Stimulated activated CD4-positive, alpha-beta T cell treated with anti-CD3 and anti-CD28 coated beads, Interleukin-15, amount 100 ng/mL, for 24 hours (primary cell): ENCODE results near the gene CNIH1.
"Not testable (repeated sequence)": the region's sequence is repeated elsewhere in the genome, so short reads cannot be mapped to it uniquely, and the experiment has no call there.

Experiments
- DNase-seq: peaks from one replicate; pipeline ENCODE4 v3.0.0-alpha.2; 2020

The CNIH1 gene

DNA sequence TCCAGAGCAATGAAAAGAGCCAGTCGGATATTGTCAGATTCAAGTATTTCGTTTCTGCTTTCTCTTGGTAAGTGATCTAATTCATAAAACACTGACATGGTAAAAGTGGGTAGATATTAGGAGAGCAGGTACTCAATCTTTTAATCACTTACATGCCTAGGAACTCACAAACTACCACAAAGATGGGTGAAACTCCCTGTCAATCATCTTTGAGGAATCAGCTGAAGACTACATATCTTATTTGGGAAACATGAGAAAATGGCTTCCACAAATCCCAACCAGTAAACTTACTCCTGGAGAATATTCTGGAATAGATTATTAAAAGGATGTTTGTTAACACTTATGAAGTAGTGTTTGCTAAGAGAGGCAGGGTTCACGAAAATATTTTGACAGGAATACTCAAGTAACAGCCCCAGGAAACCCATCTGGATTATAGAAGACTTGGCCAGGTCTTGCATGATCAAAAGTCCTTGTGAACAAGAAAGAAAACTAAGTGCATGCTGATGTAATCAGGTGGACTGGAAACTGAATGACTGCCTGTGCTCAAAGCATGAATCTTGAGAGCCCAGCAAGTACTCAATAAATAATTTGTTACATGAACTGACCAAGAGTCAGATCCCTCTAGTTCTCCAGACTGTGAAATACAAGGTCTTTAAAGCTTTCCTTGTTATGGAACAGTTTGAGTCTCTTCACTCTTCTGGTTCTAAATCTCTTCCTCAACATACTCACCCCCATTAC lies 15.5 kb downstream of the CNIH1 start:
- DNase-seq = no peak

DNA sequence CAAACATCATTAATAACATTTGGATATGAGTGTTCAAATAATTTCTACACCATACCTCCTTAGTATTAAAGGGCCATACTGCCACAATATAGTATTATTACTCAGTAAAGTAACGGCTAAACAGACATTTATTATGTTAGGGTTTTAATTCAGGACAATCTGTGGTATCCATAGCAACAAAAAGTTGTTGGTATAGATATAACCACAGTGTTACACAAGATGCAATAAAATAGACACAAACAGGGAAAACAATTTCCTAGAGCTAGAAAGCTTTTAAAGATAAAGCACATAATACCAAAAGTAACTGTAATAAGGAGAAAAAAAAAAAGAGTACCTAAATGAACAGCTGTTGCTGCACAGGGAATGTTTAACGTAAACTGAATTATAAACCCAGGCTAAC lies 16.1 kb downstream of the CNIH1 start:
- no peak for DNase-seq

DNA sequence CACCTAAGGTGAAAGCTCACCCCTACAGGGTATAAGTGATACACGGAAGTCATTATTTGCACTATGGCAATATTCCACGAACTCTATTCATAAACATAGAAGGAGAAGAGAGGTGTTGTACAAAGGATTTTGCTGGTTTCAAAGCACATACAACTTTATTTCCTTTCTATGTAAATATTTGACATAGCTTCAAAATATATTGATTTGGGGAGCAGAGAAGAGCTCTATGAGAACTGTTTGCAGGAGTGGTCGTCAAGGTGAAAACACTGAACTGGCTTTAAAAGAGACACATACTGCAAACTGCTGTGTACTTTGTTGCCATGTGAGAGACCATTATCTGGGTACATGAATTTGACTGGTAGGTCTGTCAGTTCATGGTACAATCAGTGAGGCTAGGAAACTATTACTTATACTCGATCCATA lies 16.7 kb downstream of the CNIH1 start:
- no peak for DNase-seq

DNA sequence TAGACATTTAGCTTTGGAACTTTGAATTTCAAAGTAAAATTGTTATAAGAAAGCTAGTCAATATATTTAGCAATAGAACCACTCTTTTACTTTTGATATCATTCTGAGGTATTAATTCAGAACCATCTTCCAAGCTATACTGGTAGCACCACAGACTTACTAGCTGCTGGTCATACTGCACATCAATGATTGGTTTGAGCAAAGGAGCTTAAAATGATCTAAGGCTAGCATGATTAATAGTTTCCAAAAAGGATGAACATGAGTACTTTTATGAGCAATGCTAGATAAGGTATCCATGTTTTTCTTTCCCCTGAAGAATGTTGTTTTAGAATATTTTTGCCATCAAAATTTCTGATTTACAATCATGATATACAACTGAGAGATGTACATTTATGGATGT lies 17.2 kb downstream of the CNIH1 start:
- no peak for DNase-seq

DNA sequence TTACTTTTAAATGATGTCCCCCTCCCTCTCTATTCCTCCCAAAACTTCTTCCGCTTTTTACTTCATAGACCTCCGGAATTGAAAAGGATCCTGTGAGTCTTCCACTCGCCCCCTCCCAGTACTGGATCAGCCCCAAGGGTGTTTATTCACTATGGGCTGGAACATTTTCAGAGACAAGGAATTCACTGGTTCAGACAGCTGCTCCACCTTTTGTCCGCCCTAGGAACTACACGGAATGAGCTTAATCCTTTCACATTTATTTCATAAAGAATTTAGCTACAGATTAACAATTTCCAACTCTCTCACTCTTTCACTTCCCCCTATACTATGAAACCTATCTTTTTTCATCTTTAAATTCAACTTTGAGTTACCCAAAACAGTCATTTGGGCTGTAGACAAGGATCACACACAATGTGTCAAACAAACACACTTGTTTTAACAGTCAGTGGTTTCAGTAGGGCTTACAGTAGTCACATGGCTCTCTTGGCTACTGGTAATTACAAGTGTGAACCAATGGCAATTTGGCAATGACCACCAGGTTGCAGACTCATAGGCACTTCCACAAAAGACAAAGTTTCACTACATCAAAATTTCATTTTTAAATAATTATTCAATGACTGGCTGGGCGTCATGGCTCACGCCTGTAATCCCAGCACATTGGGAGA lies 20.6 kb downstream of the CNIH1 start:
- peak; percentile 17 for DNase-seq

DNA sequence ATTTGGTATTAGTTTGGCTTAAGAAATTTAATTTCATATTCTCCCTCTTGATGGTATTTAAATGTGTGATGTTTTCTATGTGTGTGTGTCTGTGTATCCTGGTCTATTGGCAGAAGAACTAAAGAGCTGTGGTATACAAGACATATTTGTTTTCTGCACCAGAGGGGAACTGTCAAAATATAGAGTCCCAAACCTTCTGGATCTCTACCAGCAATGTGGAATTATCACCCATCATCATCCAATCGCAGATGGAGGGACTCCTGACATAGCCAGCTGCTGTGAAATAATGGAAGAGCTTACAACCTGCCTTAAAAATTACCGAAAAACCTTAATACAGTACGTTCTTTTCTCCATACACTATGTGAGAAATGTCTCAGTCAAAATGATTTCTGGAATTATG lies 29.8 kb downstream of the CNIH1 start:
- no peak for DNase-seq

DNA sequence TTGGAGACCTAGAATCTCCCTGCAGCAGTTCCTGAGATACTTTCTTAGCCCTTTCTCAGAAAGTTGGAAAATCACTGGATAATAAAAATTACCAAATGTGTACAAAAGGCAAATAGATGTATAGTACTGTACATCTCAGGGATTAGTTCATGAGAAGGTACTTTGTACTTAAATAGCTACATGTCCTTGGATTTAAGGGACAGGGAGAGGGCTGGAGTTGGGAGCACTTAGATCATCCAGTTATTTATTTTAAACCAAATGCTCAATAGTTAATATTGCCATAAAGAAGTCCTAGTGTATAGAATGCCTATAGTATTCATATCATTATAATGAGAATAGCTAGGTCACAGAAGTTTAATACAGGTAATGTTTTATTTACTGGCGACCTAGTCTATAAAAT lies 31.0 kb downstream of the CNIH1 start:
- DNase-seq = no peak

DNA sequence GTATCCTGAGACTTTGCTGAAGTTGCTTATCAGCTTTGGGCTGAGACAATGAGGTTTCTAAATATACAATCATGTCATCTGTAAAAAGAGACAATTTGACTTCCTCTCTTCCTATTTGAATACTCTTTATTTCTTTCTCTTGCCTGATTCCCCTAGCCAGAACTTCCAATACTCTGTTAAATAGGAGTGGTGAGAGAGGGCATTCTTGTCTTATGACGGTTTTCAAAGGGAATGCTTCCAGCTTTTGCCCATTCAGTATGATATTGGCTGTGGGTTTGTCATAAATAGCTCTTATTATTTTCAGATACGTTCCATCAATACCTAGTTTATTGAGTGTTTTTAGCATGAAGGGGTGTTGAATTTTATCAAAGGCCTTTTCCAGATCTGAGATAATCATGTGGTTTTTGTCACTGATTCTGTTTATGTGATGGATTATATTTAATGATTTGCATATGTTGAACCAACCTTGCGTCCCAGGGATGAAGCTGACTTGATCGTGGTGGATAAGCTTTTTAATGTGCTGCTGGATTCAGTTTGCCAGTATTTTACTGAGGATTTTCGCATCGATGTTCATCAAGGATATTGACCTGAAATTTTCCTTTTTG lies 37.7 kb downstream of the CNIH1 start:
- DNase-seq = not testable (repeated sequence)

DNA sequence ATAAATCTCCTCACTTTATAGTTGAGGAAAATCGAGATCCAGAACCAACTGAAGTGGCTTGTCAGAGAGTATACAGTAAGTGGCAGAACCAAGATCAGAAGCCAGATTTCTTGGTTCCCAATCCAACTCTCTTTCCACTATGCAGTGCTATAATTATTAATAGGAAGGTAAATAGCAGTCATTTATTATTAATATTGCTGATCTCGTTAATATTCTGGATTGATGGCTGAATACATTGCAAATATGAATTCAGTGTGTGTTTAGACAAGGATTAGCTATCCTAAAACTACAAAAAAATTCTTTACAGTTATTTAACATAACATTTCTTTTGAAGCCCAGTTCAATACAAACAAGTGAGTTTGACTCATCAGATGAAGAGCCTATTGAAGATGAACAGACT lies 41.6 kb downstream of the CNIH1 start:
- DNase-seq = no peak

DNA sequence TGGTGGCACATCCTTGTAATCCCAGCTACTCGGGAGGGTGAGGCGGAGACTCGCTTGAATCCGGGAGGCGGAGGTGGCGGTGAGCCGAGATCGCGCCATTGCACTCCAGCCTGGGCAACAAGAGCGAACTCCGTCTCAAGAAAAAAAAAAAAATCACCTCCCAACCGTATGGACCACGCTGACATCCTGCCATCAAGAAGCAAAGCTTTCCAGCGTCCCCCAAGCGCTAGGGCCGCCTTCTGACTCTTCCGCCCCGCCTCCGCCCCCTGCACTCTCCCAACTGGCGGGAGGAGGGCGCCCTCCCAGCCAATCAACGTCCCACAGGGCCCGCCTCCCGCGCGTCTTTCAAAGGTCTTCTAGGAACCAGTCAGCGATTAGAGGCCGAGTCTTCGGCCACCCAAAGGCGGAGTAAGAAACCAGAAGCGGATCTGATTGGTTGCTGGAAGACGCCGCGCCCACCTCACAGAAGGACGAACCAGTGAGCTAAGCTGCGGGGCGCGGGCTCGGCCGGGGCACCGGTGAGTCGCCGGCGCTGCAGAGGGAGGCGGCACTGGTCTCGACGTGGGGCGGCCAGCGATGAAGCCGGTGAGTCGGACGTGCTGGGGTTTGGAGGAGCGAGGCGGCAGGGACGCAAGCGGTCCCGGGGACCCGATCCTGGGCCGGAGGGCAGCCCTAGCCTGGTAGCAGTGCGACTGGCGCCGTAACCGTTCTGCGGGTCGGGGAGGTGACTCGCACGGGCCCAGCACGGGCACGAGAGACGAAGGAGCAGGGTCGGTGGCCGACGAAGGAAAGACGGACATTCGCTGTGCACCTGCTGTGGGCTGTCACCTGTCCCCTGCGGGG lies 44.5 kb downstream of the CNIH1 start, which contains the start of gene CDKN3:
CDKN3 (plus strand) TSS at position 515 of the 843 bp plus-strand sequence; CDS start at position 577, 62 bp downstream.
- peak; percentile 98 for DNase-seq

DNA sequence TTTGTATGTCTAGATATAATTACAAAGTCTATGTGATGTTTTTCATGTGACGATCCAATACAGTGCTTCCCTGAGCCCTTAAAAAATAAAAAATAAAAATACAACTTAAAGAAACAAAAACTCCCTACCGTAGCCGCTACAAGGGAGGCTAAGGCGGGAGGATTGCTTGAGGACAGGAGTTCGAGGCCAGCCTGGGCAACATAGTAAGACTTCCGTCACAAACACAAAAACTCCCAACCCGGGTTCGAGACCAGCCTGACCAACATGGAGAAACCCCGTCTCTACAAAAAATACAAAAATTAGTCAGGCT lies 45.0 kb downstream of the CNIH1 start:
- DNase-seq = no peak

DNA sequence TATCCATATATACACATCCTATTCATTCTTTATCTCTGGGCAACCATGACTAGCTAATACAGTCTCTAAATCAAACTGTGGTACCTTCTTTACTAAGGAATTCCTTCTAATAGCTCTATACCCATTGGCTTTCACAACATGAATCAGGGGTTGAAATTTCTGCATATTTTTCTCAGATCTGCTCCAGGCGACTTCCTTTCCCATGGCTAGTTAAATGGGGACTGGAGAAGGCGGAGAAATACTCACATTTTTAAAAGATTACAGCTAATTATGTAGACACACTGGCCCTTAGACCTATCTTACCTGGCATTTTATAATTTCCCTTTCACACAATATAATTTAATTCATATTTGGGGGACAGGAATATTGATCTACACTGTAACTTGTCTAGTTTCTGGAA lies 45.5 kb downstream of the CNIH1 start:
- no peak for DNase-seq

DNA sequence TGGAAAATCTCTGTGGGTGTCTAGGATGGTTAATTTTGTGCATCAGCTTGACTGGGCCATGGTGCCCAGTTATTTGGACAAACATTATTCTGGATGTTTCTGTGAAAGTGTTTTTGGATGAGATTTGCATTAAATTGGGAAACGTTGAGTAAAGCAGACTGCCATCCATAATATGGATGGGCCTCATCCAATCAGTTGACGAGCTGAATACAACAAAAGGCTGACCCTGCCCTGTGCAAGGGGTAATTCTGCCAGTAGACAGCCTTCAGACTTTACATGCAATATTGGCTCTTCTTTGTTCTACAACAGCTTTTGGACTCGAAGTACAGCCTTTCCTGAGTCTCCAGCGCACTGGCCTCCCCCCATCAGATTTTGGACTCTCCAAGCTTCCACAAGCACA lies 45.9 kb downstream of the CNIH1 start:
- DNase-seq = no peak

DNA sequence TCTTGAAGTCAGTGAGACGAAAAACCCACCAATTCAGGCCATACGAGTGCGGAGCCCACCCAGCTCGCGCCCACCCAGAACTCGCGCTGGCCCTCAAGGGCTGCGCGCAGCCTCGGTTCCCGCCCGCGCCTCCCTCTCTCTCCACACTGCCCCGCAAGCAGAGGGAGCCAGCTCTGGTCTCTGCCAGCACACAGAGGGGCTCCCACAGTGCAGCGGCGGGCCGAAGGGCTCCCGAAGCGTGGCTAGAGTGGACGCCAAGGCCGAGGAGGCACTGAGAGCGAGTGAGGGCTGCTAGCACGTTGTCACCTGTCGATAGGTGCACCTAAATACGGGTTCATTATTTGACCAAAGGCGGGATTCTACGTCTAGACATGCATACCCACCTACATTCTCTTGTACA lies 46.6 kb downstream of the CNIH1 start:
- DNase-seq = no peak

DNA sequence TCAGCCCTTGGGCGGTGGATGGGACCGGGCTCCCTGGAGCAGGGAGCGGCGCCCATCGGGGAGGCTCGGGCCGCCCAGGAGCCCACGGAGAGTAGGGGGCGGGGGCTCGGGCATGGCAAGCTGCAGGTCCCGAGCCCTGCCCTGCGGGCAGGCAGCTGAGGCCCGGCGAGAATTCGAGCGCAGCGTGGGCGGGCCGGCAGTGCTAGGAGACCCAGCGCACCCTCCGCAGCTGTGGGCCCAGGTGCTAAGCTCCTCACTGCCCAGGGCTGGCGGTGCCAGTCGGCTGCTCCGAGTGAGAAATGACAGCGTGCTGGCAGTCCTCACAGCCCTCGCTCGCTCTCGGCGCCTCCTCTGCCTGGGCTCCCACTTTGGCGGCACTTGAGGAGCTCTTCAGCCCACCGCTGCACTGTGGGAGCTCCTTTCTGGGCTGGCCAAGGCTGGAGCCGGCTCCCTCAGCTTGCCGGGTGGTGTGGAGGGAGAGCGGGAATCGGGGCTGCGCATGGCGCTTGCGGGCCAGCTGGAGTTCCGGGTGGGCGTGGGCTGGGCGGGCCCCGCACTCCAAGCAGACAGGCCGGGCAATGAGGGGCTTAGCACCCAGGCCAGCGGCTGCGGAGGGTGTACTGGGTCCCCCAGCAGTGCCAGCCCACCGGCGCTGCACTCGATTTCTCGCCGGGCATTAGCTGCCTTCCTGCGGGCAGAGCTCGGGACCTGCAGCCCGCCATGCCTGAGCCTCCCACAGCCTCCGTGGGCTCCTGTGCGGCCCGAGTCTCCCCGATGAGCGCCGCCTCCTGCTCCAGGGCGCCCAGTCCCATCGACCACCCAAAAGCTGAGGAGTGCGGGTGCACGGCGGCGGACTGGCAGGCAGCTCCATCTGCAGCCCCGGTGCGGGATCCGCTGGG lies 47.9 kb downstream of the CNIH1 start:
- not testable (repeated sequence) for DNase-seq

DNA sequence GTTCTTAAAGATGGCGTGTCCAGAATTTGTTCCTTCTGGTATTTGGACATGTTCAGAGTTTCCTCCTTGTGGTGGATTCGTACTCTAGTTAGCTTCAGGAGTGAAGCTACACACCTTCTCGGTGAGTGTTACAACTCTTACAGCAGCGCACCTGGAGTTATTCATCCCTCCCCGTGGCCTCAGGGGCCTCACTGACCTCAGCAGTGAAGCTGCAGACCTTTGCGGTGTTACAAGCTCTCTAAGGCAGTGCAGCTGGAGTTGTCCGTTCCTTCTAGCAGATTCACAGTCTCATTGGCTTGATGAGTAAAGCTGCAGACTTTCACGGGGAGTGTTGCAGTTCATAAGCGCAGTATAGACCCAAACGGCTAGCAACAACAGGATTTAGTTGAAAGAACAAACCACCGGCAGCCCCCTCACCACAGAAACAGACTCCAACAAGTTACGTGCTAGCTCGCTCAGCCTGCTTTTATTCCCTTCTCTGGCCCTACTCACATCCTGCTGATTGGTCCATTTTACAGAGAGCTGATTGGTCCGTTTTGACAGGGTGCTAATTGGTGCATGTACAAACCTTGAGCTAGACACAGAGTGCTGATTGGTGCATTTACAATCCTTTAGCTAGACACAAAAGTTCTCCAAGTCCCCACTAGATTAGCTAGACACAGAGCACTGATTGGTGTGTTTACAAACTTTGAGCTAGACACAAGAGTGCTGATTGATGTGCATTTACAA lies 48.9 kb downstream of the CNIH1 start:
- no peak for DNase-seq

DNA sequence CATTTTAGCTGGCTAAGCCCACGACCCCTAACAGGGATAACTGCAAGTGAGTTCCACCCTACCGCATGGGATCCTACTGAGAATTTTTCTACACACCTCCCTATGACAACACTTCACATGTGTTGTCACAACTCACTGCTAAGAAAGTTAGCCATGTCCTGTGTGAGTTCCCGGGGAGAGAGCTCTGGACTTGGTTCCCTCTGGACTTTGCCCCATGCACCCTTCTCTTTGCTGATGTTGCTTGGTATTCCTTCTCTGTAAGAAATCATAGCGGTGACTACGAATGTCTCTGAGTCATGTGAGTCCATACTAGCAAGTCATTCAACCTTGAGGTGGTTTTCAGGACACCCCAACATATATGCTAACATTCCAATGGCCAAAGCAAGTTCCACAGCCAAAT lies 53.8 kb downstream of the CNIH1 start:
- DNase-seq = no peak

DNA sequence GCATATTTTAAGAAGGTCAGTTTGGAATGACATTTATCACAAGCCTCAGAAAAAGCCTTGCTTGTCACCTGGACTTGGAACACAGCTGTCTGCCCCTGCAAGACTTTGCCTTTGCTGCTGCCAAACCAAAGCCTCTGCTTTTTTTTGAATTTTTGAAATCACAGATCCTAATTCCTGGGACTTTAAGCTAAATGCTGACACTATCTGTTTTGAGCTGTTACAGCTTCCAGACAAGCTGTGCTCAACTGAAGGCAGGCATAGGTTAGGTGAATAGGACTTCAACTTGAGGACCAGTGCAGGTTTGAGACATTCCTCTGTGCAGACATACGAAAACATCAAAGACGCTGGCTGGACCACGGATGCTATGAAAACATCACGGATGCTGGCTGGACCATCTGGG lies 55.6 kb downstream of the CNIH1 start:
- DNase-seq = no peak

DNA sequence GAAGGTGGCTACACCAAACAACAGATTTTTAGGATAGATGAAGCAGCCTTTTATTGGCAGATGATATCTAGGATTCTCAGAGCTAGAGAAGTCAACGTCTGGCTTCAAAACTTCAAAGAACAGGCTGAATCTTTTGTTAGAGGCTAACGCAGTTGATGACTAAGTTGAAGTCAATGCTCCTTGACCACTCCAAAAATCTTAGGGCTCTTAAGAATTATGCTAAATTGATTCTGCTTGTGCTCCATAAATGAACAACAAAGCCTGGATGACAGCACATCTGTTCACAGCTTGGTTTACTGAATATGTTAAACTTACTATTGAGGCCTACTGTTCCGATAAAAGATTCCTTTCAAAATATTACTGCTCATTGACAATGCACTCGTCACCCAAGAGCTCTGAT lies 57.3 kb downstream of the CNIH1 start:
- no peak for DNase-seq

DNA sequence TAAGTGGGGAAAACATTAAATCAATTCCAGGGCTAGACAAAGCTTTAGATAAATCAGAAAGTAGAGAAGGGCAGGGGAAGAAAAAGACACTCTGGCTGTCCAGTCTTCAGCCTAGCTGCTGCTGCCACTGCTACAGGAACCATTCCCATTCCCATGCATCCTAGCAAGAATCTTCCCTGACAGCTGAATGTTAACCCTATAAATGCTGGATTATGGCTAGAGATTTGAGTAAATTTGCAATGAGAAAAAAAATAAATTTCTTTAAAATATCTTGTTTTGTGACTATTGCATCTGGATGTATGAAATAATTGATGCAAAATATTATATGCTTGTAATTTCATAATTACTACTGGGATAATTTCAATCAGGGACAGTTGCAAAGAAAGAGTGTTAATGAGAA lies 59.4 kb downstream of the CNIH1 start:
- DNase-seq = no peak

DNA sequence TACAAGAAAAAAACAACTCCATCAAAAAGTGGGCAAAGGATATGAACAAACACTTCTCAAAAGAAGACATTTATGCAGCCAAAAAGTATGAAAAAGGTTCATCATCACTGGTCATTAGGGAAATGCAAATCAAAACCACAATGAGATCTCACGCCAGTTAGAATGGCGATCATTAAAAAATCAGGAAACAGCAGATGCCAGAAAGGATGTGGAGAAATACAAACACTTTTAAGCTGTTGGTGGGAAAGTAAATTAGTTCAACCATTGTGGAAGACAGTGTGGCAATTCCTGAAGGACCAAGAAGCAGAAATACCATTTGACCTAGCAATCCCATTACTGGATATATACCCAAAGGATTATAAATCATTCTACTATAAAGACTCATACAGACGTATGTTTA lies 60.6 kb downstream of the CNIH1 start:
- DNase-seq = not testable (repeated sequence)

DNA sequence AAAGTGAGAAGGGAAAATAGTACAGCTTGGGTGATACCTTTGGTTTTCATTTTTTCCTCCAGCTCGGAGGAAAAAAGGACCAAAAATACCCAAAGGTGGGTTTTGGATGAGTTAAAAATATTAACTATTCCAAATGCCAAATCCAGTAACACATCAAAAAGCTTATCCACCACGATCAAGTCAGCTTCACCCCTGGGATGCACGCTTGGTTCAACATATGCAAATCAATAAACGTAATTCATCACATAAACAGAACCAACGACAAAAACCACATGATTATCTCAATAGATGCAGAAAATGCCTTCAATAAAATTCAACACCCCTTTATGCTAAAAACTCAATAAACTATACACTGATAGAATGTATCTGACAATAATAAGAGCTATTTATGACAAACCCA lies 62.3 kb downstream of the CNIH1 start:
- not testable (repeated sequence) for DNase-seq
